Right lung (tissue), 5 donors: ENCODE results near the gene LRFN4. TPM values are rescaled to one million over a fixed set of nuclear protein-coding genes. Genes with fewer than 3 reads are reported as not detected.

ENCODE experiments used
- DNase-seq, 2 donors: peaks; one replicate each; pipeline ENCODE4 v3.0.0-alpha.2; 2013
- polyA plus RNA-seq, 5 donors: library from polyadenylated mRNA; unstranded; fragments of 120-200 nt; gene quantifications; one replicate each; pipeline versions ENCODE4 v1.2.1 to v1.2.3, GENCODE V29; 2013; ENCODE audit warnings: inconsistent platforms in 1 of 5, low replicate concordance in 1 of 5; ENCODE audit not compliant: insufficient read length in 5 of 5, insufficient read depth in 1 of 5

The LRFN4 gene
- polyA plus RNA-seq, 5 donors = 6.4 to 19.8 (median 8.8) TPM

- no peak for DNase-seq
Measured at GRCh38 chr11:66857234-66857926, 516 bp downstream of the LRFN4 start.

DNA sequence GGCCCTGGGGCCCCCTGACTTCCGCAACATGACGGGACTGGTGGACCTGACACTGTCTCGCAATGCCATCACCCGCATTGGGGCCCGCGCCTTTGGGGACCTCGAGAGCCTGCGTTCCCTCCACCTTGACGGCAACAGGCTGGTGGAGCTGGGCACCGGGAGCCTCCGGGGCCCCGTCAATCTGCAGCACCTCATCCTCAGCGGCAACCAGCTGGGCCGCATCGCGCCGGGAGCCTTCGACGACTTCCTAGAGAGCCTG lies 992 bp downstream of the LRFN4 start:
- no peak for DNase-seq

GRCh38 chr11:66858186-66858938 lies 1.5 kb downstream of the LRFN4 start:
- no peak for DNase-seq

- no peak for DNase-seq
Measured at GRCh38 chr11:66858939-66859685, 2.2 kb downstream of the LRFN4 start.

GRCh38 chr11:66859686-66860448 lies 3.0 kb downstream of the LRFN4 start:
- no peak for DNase-seq

DNA sequence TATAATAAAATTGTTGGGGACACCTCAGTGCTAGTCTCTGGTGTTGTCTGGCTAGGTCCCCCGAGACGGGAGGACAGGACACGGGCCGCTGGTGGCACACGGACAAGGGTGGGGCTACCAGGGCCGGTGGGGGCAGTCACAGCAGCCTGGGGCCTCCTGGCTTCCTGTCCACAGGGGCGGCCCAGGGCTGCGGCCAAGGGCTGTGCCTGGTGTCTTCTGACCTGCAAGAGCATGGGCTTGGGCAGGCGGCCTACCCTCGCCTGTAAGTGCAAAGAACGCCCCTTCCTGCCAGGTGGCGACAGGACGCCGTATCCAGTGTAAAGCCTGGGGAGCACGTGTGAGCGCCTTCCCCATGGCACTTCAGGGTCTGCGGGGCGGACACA lies 3.6 kb downstream of the LRFN4 start:
- DNase-seq = no peak

DNA sequence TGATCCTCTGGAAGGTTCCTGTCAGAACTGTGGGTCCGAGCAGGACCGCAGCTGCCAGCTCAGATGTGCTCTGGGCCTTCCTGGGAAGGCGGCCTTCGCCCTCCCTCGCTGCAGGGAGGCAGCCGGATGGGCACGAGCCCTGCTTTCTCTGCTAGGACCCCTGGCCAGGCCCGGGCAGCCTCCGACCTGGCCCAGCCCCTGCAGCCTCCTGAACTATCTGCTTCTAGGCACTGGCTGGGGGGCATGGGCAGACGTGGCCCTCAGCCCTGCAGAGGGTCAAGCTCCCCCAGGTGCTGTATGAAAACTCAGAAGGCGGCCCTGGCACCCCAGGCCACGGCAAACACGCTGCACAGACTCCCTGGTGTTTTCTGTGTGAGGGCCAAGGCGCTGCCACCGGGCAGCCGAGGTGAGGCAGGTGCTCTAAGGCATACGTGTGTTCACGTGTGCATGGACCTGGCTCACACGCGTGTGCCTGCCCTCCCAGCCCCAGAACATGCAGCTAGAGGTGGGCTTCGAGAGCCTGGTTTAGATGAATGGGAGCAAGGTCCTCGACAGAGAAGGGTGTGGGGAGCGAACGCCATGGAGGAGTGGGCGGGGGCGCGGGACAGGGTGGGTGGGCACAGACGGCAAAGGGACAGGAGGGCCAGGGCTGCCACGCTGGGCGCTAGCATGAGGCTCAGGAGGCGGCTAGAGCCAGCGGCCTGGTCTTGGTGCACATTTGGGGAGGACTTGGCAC lies 4.3 kb downstream of the LRFN4 start:
- no peak for DNase-seq

- DNase-seq = no peak
Measured at GRCh38 chr11:66861774-66862558, 5.1 kb downstream of the LRFN4 start.

DNA sequence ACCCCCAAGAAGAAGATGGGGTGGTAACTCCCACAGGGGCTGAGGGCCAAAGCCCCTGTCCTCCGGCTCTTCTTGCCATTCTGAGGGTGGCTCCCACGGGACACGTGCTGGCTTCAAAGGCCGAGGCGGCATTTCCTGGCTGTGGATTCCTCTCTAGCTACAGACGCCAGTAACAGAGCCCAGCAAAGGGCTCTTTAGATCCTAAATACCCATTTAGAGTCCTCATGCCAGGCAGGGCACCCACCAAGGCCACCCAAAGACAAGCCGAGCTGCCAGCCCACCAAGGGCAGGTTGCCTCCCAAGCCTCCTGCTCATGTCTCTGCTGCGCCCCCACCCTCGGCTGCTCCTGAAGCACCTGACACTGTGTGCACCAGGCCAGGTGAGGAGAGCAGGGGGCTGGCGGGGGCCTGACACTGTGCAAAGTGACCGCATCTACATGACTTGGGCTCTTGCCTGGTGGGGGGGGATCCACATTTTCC lies 5.7 kb downstream of the LRFN4 start:
- no peak for DNase-seq

- no peak for DNase-seq
Measured at GRCh38 chr11:66863428-66864125, 6.7 kb downstream of the LRFN4 start.

DNA sequence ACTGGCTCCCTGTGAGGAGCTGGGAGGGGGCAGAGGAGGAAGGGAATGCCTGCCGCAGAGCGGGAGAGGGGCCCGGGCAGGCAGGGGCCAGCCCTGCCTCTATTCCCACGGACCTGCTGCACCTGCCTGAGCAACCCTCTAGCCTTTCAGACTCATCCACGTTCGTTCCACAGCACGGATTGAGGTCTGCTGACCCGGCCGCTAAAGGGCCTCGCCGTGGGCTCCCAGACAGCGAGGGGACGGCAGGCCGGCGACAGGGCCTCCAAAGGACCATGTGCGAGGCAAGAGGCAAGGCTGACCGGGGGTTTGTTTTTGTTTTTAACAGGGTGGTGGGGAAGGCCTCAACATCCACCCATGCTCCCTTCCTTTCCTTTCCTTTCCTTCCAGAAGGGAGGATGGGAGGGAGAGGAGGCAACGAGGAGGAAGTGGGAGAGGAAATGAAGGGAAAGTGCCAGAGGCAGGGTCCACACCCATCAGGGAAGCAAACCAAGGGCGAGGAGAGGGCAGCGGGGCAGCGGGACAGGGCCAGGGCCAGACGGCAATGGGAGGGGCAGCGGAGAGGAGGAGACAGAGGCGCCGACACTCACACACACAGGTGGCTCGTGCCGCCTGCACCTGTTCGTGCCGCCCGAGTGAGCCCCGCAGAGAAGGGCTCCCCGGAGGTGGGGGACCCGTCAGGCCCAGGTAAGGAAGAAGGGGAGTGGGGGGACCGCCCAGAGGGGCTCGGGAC lies 7.5 kb downstream of the LRFN4 start:
- no peak for DNase-seq

- DNase-seq = no peak
Measured at GRCh38 chr11:66864924-66865697, 8.2 kb downstream of the LRFN4 start.

DNA sequence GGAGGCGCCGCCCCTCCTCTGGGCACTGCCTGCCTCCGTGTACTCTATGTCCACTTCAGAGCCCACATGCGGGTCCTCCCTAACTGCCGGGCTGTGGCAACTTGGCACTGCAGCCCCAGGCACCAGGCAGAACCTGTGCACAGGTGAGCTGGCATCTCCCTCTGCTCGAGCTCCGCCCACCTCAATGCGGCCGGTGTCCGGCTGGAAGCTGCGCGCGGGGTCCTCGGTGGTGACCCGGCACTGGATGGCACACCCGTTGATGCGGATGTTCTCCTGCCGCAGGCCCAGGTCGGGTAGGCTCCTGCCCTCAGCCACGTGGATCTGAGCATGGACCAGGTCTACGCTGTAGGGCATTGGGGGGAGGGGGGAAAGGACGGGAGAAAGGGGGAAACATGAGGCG lies 9.1 kb downstream of the LRFN4 start:
- DNase-seq = no peak

DNA sequence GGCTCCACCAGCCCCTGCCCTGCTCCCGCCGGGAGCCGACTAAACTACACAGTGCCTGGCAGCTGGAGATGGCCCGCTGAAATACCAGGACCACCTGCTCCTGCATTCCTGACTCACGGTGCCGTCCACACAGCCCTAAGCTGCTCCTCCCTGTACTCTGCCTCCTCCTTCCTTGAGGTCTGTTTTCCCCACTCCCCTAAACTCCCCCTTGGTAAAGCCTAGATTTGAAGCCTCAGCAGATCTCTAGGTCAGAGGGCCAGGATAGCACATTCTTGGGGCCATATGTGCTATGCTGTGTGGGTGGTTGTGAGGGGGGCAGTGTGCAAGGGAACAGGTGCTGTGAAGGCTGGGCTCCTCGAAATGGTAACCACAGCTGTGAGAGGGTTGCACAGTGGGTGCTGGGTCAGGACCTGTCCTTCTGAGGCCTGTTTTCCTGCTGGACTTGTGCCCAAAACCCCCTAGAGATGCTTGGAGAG lies 9.7 kb downstream of the LRFN4 start:
- DNase-seq = no peak

DNA sequence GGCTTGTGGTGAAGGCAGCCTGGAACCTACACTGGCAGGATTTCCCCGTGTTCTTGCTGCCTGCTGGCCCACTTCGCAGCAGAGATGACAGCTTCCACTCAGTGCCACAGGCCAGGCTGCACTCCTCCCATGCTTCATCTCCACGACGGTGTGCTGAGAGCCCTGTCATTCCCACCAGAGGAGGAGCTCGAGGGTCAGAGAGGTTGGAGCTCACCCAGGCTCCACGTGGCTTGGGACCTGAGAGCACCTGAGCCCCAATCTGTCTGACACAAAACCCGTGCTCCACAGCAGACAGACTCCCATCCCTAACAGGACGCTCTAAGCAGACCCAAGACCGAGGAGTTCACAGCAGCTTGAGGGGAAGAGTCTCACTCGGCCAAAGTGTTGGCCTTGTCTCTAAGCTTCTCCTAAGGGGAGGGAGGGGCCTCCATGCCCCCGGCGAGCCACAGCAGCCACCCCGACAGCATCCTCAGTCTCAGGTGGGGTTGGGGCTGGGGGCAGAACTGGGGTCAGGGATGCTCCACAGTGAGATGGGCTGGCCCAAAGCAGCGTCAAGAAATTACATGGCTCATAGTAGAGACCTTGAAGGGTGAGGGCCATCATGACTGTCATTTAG lies 10.7 kb downstream of the LRFN4 start:
- no peak for DNase-seq

GRCh38 chr11:66868082-66868725 lies 11.3 kb downstream of the LRFN4 start:
- no peak for DNase-seq
